Measurements from ENCODE around the gene ARHGEF26.
A peak's percentile ranks its signal among the peaks of the same experiment; 100 is the strongest.

Gene ARHGEF26

GRCh38 chr3:154161806-154162205 is 40.6 kb downstream of the ARHGEF26 start:
- no peak for DNase-seq

DNA sequence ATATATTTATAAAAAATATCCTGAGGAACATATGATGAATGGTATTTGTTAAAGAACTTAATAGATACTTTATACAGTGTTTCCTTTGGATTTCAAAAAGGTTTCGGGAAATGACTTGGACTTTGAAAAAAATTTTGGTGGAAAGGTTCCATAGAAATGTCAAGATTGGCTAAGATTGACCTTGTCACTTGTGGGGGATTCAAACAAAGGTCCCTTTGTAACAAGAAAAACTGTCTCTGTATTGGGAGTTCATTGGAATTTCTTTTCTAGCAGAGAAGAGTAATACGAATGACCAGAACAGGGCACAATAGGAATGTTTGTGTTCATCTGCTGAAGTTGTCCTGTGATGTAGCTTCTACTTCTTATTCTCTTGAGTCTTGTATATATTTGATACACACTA is 43.2 kb downstream of the ARHGEF26 start:
- no peak for DNase-seq

GRCh38 chr3:154168998-154169795 is 48.0 kb downstream of the ARHGEF26 start:
- no peak for DNase-seq

DNA sequence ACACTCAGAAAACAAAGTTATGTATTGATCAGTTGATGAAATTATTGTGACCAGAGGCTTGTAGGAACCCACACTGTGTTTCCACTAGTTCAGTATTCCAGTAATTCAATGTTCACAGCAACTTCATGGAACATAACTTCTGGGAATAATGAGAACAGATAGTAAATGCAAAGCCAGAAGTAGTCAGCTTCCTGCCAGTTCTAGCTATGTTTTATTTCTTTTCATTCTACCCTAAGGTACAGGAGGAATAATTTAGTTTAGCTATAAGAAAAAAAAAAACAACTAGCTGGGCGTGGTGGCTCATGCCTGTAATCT is 48.6 kb downstream of the ARHGEF26 start:
- DNase-seq, result no peak

GRCh38 chr3:154170300-154170699 is 49.1 kb downstream of the ARHGEF26 start:
- DNase-seq, result no peak

DNA sequence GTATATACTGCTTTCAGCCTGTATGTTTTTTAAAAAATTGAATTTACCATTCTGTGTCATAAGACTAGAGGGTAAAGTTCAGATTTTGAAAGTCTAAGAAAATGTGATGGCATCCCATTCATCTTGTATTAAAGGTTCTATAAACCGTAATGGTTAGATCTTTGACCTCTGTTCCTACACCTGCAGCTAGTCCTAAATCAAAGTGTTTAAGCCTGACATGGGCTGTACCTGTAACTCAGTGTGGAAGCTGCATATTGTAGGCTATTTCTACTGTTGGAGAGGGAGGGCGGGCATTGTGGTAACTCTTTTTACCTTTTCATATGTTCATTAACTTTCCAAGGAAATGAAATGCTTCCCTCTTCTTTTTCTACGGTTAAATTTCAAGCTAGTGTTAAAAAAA is 53.9 kb downstream of the ARHGEF26 start:
- no peak for DNase-seq

- DNase-seq, result no peak
These were observed 54.8 kb downstream of the ARHGEF26 start for GRCh38 chr3:154176036-154176435.

GRCh38 chr3:154177406-154177805 is 56.2 kb downstream of the ARHGEF26 start:
- DNase-seq, result no peak

DNA sequence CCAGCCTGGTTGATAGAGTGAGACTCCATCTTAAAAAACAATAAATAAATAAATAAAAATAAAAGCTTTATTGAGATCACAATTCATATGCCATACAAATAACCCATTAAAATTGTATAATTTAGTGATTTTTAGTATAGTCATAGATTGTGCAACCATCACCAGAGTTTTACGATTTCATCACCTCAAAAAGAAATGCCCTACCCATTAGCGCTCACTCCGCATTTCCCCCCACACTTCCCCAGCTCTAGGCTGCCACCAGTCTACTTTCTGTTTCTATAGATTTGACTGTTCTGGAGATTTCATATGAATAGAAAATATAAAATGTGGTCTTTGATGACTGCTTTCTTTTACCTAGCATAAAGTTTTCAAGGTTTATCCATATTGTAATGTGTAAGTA is 57.0 kb downstream of the ARHGEF26 start:
- DNase-seq, result peak; percentile 82

DNA sequence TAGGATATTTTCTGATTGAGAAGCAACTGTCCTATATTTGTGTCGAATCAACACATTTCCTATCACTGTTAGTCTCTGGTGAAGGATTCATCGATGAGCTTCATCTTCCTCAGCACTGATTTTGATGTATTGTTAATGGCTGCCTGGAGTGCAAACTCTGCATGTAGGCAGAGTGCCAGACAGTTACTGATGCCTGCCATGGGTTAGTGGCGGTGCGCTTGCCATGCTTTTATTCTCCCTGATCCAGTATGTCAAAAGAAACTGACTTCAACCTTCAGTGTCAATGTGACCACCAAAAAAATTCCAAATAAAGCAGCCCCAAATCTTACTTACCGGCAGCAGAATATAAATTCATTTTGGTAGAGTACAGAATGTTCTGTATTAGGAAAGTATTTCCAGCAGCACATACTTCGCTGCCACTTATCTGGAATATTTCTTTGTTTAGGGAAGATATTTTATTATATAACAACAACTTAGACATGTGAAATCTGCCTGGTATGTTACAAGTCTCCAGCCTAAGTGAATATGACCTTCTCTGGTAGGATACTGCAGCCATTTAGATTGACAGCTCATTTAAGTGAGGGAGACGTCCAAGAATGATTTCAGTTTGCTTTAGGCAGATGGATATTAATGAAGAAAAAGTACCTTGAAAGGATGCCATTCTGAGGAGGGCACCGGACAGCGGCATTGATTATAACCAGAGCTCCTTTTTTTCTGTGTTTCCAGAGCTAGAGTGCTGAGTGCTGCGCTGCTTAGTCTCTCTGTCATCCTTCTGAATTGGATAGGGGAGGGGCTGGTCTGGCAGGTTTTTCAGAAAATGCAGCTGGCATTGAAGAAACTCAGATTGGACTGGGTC is 59.9 kb downstream of the ARHGEF26 start:
- no peak for DNase-seq

GRCh38 chr3:154182322-154182922 is 61.2 kb downstream of the ARHGEF26 start:
- no peak for DNase-seq

- DNase-seq, result no peak
These were observed 61.8 kb downstream of the ARHGEF26 start for GRCh38 chr3:154182975-154183374.

- DNase-seq, result no peak
These were observed 63.4 kb downstream of the ARHGEF26 start for GRCh38 chr3:154184582-154184981.

GRCh38 chr3:154188437-154188836 is 67.2 kb downstream of the ARHGEF26 start:
- no peak for DNase-seq

DNA sequence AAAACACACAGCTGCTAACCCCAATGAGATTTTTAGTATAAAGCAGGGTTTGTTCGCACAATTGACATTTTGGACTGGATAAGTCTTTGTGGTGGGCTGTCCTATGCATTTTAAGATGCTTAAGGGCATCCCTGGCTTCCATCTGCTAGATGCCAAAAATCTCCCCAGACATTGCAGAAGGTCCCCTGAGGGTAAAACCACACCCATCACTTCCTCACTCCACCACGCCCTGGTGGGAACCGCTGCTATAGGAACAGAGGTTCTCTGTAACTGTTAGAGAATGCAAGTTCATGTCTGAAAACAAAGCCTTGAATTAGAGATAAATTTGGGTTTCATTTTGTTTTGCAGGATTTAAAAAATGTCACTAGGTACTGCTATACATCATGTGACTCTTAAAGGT is 67.7 kb downstream of the ARHGEF26 start:
- no peak for DNase-seq

GRCh38 chr3:154191520-154191919 is 70.3 kb downstream of the ARHGEF26 start:
- no peak for DNase-seq

DNA sequence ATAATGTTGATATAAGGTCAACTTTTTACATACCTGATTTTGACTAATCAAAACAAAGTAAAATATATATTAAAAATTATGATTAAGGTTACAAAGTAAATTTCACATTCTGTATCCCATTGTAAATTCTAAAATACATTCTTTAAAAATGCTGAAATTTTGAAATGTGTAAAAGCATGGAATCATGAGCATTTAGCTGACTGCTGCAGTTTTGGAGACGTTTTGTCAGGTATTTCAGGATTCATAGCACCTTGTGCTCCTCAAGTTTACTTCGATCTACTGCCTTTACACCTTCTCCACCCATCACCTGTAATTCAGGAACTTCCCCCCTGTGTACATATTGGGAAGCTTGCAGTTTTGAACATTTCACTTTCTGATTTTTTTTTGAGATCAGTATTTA is 71.0 kb downstream of the ARHGEF26 start:
- no peak for DNase-seq

DNA sequence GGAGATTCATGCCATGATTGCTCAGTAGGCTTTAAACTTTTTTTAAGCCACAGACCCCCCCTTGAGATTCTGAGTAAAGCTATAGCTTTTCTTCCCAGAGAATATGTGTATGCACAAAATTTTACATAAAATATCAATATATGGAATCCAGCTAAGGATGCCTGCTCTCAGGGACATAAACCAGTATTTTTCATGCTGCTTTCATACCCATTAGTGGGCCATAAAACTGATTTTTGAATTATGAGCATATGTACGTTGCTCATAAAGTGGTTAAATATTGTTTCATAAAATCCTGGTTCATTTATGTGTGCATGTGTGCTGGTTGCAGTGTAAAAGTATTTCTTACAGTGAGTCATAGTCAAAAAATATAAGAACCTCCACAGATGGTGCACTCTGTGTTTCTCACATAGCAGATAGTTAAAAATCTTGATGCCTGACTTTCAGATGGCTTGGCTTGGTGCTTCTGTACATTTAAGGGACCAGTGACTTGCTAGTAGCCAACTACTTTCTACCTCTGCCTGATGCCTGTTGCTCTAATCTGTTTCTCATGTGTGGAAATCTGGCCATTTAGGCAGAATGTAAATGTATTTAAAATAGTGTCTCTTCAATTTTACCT is 71.9 kb downstream of the ARHGEF26 start:
- DNase-seq, result no peak

GRCh38 chr3:154194877-154195276 is 73.7 kb downstream of the ARHGEF26 start:
- DNase-seq, result no peak

GRCh38 chr3:154195620-154196356 is 74.6 kb downstream of the ARHGEF26 start:
- no peak for DNase-seq

DNA sequence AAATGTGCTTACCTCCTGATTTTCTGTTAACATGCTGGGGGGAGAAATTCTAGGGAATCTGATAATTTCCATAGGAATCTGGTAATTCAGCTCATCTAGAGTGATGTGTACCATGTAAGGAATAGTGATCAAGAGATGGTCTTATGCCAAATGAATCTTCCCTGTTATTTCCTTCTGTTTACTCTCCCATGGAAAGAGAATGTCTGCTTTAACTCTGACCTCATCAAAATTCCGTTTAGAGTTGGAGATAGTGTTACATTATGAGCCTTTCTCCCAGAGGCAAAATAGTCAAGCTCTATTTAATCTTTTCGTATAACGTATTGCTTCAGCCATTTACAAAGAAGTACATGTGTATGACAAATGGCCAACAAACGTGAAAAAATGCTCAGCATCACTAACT is 76.6 kb downstream of the ARHGEF26 start:
- no peak for DNase-seq

DNA sequence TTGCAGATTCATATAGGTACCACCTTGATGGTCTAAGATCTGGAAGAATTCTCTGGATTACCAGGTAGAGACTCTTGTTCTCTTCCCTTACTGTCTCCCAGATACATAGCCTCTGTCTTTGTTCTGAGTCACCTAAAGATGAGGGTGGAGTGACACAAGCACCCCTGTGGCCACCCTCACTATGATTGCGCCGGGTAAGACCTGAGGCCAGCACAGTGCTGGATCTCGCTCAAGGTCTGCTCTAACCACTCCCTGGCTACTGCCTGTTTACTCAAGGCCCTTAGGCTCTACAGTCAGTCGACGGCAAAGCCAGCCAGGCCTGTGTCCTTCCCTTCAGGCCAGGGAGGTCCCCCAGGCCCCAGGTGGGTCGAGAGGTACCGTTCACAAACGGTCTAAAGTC is 88.3 kb downstream of the ARHGEF26 start:
- no peak for DNase-seq

- no peak for DNase-seq
These were observed 89.8 kb downstream of the ARHGEF26 start for GRCh38 chr3:154210986-154211385.
